ENCODE measurements around the gene EPHB1.

Gene EPHB1

GRCh38 chr3:135128818-135129217, 333.8 kb downstream of the EPHB1 start:
- H3K4me3 ChIP-seq (ENCODE audit: low read depth, low read length) = no peak overlapping the region
- H3K4me1 ChIP-seq (ENCODE audit: control insufficient read depth, insufficient read depth, low read length) = no peaks in the 10 kb centered on the region
- no peaks in the 10 kb centered on the region for H3K9me3 ChIP-seq (ENCODE audit: control insufficient read depth, insufficient read depth, low read length)
- H3K36me3 ChIP-seq (ENCODE audit: control insufficient read depth, insufficient read depth, low read length) = no peaks in the 10 kb centered on the region
- no peaks in the 10 kb centered on the region for H3K27me3 ChIP-seq (ENCODE audit: control insufficient read depth, insufficient read depth, low read length)
- no peak overlapping the region for H3K27ac ChIP-seq (ENCODE audit: low read depth, low read length)
- H3K9ac ChIP-seq (ENCODE audit: low read depth, low read length) = no peak overlapping the region

- H3K9ac ChIP-seq (ENCODE audit: low read depth, low read length) = no peak overlapping the region
- H3K4me3 ChIP-seq (ENCODE audit: low read depth, low read length) = no peak overlapping the region
- no peaks in the 10 kb centered on the region for H3K27me3 ChIP-seq (ENCODE audit: control insufficient read depth, insufficient read depth, low read length)
- no peaks in the 10 kb centered on the region for H3K4me1 ChIP-seq (ENCODE audit: control insufficient read depth, insufficient read depth, low read length)
- no peak overlapping the region for H3K27ac ChIP-seq (ENCODE audit: low read depth, low read length)
- no peaks in the 10 kb centered on the region for H3K9me3 ChIP-seq (ENCODE audit: control insufficient read depth, insufficient read depth, low read length)
- no peaks in the 10 kb centered on the region for H3K36me3 ChIP-seq (ENCODE audit: control insufficient read depth, insufficient read depth, low read length)
These were observed 336.2 kb downstream of the EPHB1 start for GRCh38 chr3:135131290-135131689.

- H3K9ac ChIP-seq (ENCODE audit: low read depth, low read length) = no peak overlapping the region
- H3K27ac ChIP-seq (ENCODE audit: low read depth, low read length) = no peak overlapping the region
- H3K36me3 ChIP-seq (ENCODE audit: control insufficient read depth, insufficient read depth, low read length) = no peaks in the 10 kb centered on the region
- H3K4me1 ChIP-seq (ENCODE audit: control insufficient read depth, insufficient read depth, low read length) = no peaks in the 10 kb centered on the region
- no peaks in the 10 kb centered on the region for H3K27me3 ChIP-seq (ENCODE audit: control insufficient read depth, insufficient read depth, low read length)
- H3K4me3 ChIP-seq (ENCODE audit: low read depth, low read length) = no peak overlapping the region
- H3K9me3 ChIP-seq (ENCODE audit: control insufficient read depth, insufficient read depth, low read length) = no peaks in the 10 kb centered on the region
These were observed 339.0 kb downstream of the EPHB1 start for GRCh38 chr3:135133905-135134683.

- Histone ChIP-seq H3K27me3 (ENCODE audit: control insufficient read depth, insufficient read depth, low read length) (no peaks in the 10 kb centered on the region), H3K4me3 (ENCODE audit: low read depth, low read length) (no peak overlapping the region), H3K27ac (ENCODE audit: low read depth, low read length) (no peak overlapping the region), H3K9me3 (ENCODE audit: control insufficient read depth, insufficient read depth, low read length) (no peaks in the 10 kb centered on the region), H3K9ac (ENCODE audit: low read depth, low read length) (no peak overlapping the region), H3K4me1 (ENCODE audit: control insufficient read depth, insufficient read depth, low read length) (no peaks in the 10 kb centered on the region), H3K36me3 (ENCODE audit: control insufficient read depth, insufficient read depth, low read length) (no peaks in the 10 kb centered on the region)
These were observed 339.6 kb downstream of the EPHB1 start for GRCh38 chr3:135134684-135135075.

GRCh38 chr3:135135445-135135844, 340.4 kb downstream of the EPHB1 start:
- no peaks in the 10 kb centered on the region for H3K27me3 ChIP-seq (ENCODE audit: control insufficient read depth, insufficient read depth, low read length)
- H3K9me3 ChIP-seq (ENCODE audit: control insufficient read depth, insufficient read depth, low read length) = no peaks in the 10 kb centered on the region
- no peak overlapping the region for H3K27ac ChIP-seq (ENCODE audit: low read depth, low read length)
- no peaks in the 10 kb centered on the region for H3K4me1 ChIP-seq (ENCODE audit: control insufficient read depth, insufficient read depth, low read length)
- H3K4me3 ChIP-seq (ENCODE audit: low read depth, low read length) = no peak overlapping the region
- no peaks in the 10 kb centered on the region for H3K36me3 ChIP-seq (ENCODE audit: control insufficient read depth, insufficient read depth, low read length)
- no peak overlapping the region for H3K9ac ChIP-seq (ENCODE audit: low read depth, low read length)

GRCh38 chr3:135136361-135137100, 341.5 kb downstream of the EPHB1 start:
- Histone ChIP-seq H3K9ac (ENCODE audit: low read depth, low read length) (no peak overlapping the region), H3K27me3 (ENCODE audit: control insufficient read depth, insufficient read depth, low read length) (no peaks in the 10 kb centered on the region), H3K4me1 (ENCODE audit: control insufficient read depth, insufficient read depth, low read length) (no peaks in the 10 kb centered on the region), H3K27ac (ENCODE audit: low read depth, low read length) (no peak overlapping the region), H3K4me3 (ENCODE audit: low read depth, low read length) (no peak overlapping the region), H3K9me3 (ENCODE audit: control insufficient read depth, insufficient read depth, low read length) (no peaks in the 10 kb centered on the region), H3K36me3 (ENCODE audit: control insufficient read depth, insufficient read depth, low read length) (no peaks in the 10 kb centered on the region)

GRCh38 chr3:135137296-135137695, 342.2 kb downstream of the EPHB1 start:
- Histone ChIP-seq H3K4me1 (ENCODE audit: control insufficient read depth, insufficient read depth, low read length) (no peaks in the 10 kb centered on the region), H3K27me3 (ENCODE audit: control insufficient read depth, insufficient read depth, low read length) (no peaks in the 10 kb centered on the region), H3K9me3 (ENCODE audit: control insufficient read depth, insufficient read depth, low read length) (no peaks in the 10 kb centered on the region), H3K27ac (ENCODE audit: low read depth, low read length) (no peak overlapping the region), H3K36me3 (ENCODE audit: control insufficient read depth, insufficient read depth, low read length) (no peaks in the 10 kb centered on the region), H3K9ac (ENCODE audit: low read depth, low read length) (no peak overlapping the region), H3K4me3 (ENCODE audit: low read depth, low read length) (no peak overlapping the region)

GRCh38 chr3:135138776-135139175, 343.7 kb downstream of the EPHB1 start:
- H3K9me3 ChIP-seq (ENCODE audit: control insufficient read depth, insufficient read depth, low read length) = no peaks in the 10 kb centered on the region
- no peaks in the 10 kb centered on the region for H3K4me1 ChIP-seq (ENCODE audit: control insufficient read depth, insufficient read depth, low read length)
- H3K9ac ChIP-seq (ENCODE audit: low read depth, low read length) = no peak overlapping the region
- no peak overlapping the region for H3K27ac ChIP-seq (ENCODE audit: low read depth, low read length)
- H3K36me3 ChIP-seq (ENCODE audit: control insufficient read depth, insufficient read depth, low read length) = no peaks in the 10 kb centered on the region
- H3K4me3 ChIP-seq (ENCODE audit: low read depth, low read length) = no peak overlapping the region
- H3K27me3 ChIP-seq (ENCODE audit: control insufficient read depth, insufficient read depth, low read length) = no peaks in the 10 kb centered on the region

GRCh38 chr3:135140591-135140990, 345.5 kb downstream of the EPHB1 start:
- Histone ChIP-seq H3K9me3 (ENCODE audit: control insufficient read depth, insufficient read depth, low read length) (no peaks in the 10 kb centered on the region), H3K36me3 (ENCODE audit: control insufficient read depth, insufficient read depth, low read length) (no peaks in the 10 kb centered on the region), H3K27me3 (ENCODE audit: control insufficient read depth, insufficient read depth, low read length) (no peaks in the 10 kb centered on the region), H3K27ac (ENCODE audit: low read depth, low read length) (no peak overlapping the region), H3K9ac (ENCODE audit: low read depth, low read length) (no peak overlapping the region), H3K4me1 (ENCODE audit: control insufficient read depth, insufficient read depth, low read length) (no peaks in the 10 kb centered on the region), H3K4me3 (ENCODE audit: low read depth, low read length) (no peak overlapping the region)

GRCh38 chr3:135141160-135141559, 346.1 kb downstream of the EPHB1 start:
- no peaks in the 10 kb centered on the region for H3K4me1 ChIP-seq (ENCODE audit: control insufficient read depth, insufficient read depth, low read length)
- no peaks in the 10 kb centered on the region for H3K9me3 ChIP-seq (ENCODE audit: control insufficient read depth, insufficient read depth, low read length)
- no peak overlapping the region for H3K4me3 ChIP-seq (ENCODE audit: low read depth, low read length)
- H3K27ac ChIP-seq (ENCODE audit: low read depth, low read length) = no peak overlapping the region
- H3K36me3 ChIP-seq (ENCODE audit: control insufficient read depth, insufficient read depth, low read length) = no peaks in the 10 kb centered on the region
- H3K27me3 ChIP-seq (ENCODE audit: control insufficient read depth, insufficient read depth, low read length) = no peaks in the 10 kb centered on the region
- H3K9ac ChIP-seq (ENCODE audit: low read depth, low read length) = no peak overlapping the region

GRCh38 chr3:135141672-135142071, 346.6 kb downstream of the EPHB1 start:
- Histone ChIP-seq H3K4me3 (ENCODE audit: low read depth, low read length) (no peak overlapping the region), H3K9ac (ENCODE audit: low read depth, low read length) (no peak overlapping the region), H3K27me3 (ENCODE audit: control insufficient read depth, insufficient read depth, low read length) (no peaks in the 10 kb centered on the region), H3K4me1 (ENCODE audit: control insufficient read depth, insufficient read depth, low read length) (no peaks in the 10 kb centered on the region), H3K27ac (ENCODE audit: low read depth, low read length) (no peak overlapping the region), H3K9me3 (ENCODE audit: control insufficient read depth, insufficient read depth, low read length) (no peaks in the 10 kb centered on the region), H3K36me3 (ENCODE audit: control insufficient read depth, insufficient read depth, low read length) (no peaks in the 10 kb centered on the region)
